Myocyte (in vitro differentiated cells): ENCODE data around the gene MGAT5B. TPM values are rescaled to one million over a fixed set of nuclear protein-coding genes. Genes with fewer than 3 reads are reported as not detected.
"Not testable (repeated sequence)": the region's sequence is repeated elsewhere in the genome, so short reads cannot be mapped to it uniquely, and the experiment has no call there.

Experiments
- DNase-seq: peaks from one replicate; pipeline ENCODE4 v3.0.0-alpha.2; 2012; ENCODE audit warnings: low read depth
- total RNA-seq: library from RNA; depleted of rRNA; stranded (reverse); fragments of >200 nt; gene quantifications from 2 replicates; pipeline ENCODE4 v1.2.3, GENCODE V29; 2014

MGAT5B gene
- total RNA-seq, 1 donor from 2014 or later, result 0.11 TPM

- no peak for DNase-seq
Observed at GRCh38 chr17:76845541-76846017, 22.6 kb upstream of the MGAT5B start.

GRCh38 chr17:76847031-76847430, 21.2 kb upstream of the MGAT5B start:
- DNase-seq, result no peak

GRCh38 chr17:76848670-76849069, 19.5 kb upstream of the MGAT5B start:
- DNase-seq, result no peak

GRCh38 chr17:76849160-76849559, 19.0 kb upstream of the MGAT5B start:
- not testable (repeated sequence) for DNase-seq

GRCh38 chr17:76852843-76853242, 15.4 kb upstream of the MGAT5B start:
- no peak for DNase-seq

- DNase-seq, result no peak
Observed at GRCh38 chr17:76855105-76855504, 13.1 kb upstream of the MGAT5B start.

- no peak for DNase-seq
Observed at GRCh38 chr17:76862079-76862478, 6.1 kb upstream of the MGAT5B start.

- DNase-seq, result no peak
Observed at GRCh38 chr17:76862494-76862893, 5.7 kb upstream of the MGAT5B start.

GRCh38 chr17:76864024-76864423, 4.2 kb upstream of the MGAT5B start:
- DNase-seq, result no peak

GRCh38 chr17:76865174-76865573, 3.0 kb upstream of the MGAT5B start:
- DNase-seq, result no peak

GRCh38 chr17:76866203-76866602, 2.0 kb upstream of the MGAT5B start:
- no peak for DNase-seq

- no peak for DNase-seq
Observed at GRCh38 chr17:76866774-76867577, 1.2 kb upstream of the MGAT5B start.

GRCh38 chr17:76867578-76868175, 527 bp upstream of the MGAT5B start:
- DNase-seq, result no peak

- no peak for DNase-seq
Observed at GRCh38 chr17:76868669-76869495, 678 bp downstream of the MGAT5B start.

GRCh38 chr17:76869496-76870376, 1.5 kb downstream of the MGAT5B start:
- no peak for DNase-seq

GRCh38 chr17:76870377-76870714, 2.1 kb downstream of the MGAT5B start:
- no peak for DNase-seq

- no peak for DNase-seq
Observed at GRCh38 chr17:76871668-76872067, 3.5 kb downstream of the MGAT5B start.

- DNase-seq, result peak; percentile 89
Observed at GRCh38 chr17:76872221-76872873, 4.1 kb downstream of the MGAT5B start.

GRCh38 chr17:76872874-76873221, 4.6 kb downstream of the MGAT5B start:
- DNase-seq, result no peak

GRCh38 chr17:76873856-76874255, 5.7 kb downstream of the MGAT5B start:
- DNase-seq, result no peak

- no peak for DNase-seq
Observed at GRCh38 chr17:76877437-76877836, 9.2 kb downstream of the MGAT5B start.
